DMS114 treated with DMSO at 0.1 percent for 48 hours (cell line): Measurements from ENCODE around the gene GJA1.
"Not testable (repeated sequence)": the region's sequence is repeated elsewhere in the genome, so short reads cannot be mapped to it uniquely, and the experiment has no call there.

Experiments used
- DNase-seq: peaks from one replicate; lab custom pipeline; 2025; ENCODE audit not compliant: unreplicated experiment; lab: John Stamatoyannopoulos, UW

GJA1 gene

DNA sequence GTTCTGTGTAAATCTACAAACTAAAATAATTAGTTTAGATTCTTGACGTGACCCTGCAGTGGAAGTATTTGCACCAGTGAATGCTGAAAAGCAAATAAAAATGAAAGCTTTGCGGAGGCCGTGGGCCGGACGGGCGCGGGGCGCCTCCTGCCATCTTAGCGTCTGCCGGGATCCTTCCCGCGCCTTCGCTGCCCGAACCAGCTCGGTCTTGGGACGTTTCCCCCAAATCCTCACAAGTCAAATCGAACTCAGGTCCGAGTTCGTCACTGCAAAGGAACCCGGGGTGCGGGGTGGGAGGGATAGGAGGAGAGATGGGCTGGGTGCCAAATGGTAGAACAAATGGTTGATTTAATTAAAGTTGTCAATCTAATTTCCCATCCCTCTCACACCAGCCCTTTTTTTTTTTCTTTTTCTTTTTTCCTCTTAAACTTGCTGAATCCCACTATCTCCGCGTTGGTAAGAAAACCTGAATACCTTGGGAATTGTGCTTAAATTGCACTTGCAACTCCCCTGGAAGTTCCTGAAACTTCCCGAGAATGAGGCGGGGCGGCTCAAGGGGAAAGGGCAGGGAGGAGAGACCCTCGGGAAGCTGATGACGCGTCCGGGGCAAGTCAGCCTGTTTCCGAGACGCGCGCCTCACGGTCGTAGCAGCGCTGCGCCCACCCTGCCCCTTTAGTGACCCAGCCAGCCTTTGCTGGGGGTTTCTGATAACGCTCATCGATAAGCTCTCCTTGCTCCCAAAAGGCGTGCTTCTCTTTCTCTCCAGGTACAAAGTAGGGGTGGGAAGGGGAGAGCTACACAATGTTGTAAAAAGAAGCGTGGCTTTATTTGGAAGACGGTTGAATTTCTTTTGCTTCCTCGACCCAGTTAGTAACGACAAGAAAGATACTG lies 1.8 kb downstream of the GJA1 start:
- peak; percentile 47 for DNase-seq

DNA sequence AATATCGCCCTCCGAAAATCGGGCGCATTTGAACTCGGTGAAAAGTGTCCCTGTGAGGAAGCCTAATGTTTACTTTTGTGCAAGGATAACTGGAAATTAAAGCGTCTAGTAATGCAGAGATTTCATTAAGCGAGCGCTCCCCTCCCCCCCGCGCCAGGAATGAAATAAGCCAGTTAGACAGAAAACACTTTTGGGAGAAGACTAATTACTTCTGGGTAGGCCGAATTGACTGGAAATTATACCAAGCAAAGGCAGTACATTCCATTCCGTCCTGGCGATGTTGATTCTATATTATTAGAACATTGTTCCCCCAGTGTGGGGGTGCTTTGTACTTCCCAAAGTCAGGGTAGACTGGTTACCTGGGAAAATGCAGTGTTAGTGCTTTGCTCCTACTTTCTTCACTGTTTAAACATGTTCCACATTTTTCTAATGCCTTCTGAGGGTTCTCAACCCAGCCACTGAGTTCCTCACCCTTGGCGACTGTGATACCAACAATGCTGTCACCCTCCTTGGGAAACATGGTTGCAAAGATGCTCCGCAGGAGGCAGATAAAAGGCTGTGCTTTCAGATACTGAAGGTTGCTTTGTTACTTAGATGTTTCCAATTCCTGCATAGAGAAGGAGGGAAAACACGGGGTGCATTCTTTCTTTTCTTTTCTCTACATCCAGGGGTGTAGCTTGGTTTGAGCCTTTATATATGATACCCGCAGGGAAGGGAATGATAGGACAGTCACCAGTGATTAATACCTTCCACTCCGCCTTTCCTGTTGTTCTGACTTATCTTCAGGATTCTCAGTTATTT lies 2.6 kb downstream of the GJA1 start:
- DNase-seq = peak; percentile 66

DNA sequence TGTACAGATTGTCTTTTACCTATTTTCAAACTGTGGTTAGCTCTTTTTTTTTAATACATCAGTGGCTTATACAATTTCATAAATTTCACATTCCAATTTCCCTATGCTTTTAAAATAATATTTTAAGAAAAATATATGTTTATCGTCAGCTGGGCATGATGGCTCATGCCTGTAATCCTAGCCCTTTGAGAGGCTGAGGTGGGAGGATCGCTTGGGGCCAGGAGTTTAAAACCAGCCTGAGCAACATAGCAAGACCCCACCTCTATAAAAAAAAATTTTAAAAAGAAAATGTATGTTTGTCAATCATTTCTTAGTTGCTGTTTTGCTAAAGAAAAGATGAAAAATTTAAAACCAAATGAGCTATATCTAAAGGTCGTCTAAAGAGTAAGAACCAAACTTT lies 3.4 kb downstream of the GJA1 start:
- DNase-seq = peak; percentile 66

DNA sequence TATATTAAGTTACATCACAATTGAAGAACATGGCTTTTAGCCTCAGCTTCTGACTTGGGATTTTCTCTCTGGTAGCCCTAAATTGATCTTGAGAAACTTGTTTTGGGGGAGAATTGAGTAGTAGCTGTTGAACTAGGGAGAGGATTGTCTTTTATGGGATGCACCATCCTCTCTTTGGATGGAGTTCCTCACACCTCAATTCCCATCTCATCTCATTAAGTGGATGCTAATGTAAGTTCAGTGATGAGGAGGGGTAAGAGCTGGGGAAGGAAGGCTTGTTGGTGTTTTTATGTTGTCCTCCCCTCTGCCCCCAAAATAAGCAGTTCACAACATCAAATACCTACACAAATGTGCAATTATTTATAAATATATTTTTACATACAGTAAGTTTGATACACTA lies 4.0 kb downstream of the GJA1 start:
- peak; percentile 82 for DNase-seq

DNA sequence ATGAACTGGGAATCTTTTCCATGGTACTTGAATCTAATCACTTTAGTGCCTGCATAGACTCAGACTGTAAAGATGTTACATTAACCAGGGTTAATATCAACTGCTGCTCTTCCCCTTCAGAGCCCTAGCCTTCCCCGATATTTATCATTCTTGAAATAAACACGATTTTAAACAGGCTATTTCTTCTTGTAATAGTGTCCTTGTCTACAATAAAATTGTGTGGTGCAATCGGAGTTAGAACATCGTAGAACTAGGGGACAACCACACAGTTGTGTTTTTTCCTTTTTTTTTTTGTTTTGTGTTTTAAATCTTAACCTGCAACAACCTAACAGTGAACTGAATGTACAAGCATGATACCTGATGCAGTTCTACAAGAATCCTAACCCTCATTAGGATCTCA lies 4.5 kb downstream of the GJA1 start:
- DNase-seq = peak; percentile 82

DNA sequence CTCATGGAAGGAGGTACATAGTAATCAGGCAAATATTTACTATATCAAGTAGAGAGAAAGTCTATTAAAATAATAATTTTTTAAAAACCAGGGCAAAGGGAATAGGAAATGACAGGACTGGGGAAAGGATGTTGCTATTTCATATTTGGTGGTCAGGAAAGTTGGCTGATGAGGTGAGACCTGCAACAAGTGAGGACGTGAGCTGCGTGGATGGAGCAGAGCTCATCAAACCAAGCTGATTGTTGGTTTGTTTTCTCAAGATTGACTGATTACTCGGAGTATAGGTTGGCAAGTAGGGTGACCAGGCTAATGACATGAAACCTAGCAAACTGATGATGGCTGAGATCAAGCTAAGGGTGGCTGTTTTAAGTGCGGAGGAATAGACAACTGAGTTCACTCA lies 6.0 kb downstream of the GJA1 start:
- no peak for DNase-seq

DNA sequence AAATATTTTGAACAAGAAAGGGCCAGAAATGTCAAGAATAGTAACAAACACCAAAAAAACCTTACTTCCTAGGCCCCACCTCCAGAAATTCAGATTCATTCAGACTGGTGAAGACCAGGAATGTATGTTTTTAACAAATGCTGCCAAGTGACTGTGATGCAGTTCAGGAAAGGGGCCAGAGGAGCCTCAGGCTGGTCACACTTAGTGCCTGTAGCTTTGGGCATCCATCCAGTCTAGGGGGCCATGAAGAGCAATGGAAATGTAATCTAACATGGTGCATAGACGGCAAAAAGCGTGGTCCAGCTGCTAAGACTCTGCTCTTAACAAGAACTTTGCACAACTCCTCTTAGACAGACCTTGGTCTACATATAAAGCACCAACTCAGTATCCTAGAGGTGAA lies 7.1 kb downstream of the GJA1 start:
- no peak for DNase-seq

DNA sequence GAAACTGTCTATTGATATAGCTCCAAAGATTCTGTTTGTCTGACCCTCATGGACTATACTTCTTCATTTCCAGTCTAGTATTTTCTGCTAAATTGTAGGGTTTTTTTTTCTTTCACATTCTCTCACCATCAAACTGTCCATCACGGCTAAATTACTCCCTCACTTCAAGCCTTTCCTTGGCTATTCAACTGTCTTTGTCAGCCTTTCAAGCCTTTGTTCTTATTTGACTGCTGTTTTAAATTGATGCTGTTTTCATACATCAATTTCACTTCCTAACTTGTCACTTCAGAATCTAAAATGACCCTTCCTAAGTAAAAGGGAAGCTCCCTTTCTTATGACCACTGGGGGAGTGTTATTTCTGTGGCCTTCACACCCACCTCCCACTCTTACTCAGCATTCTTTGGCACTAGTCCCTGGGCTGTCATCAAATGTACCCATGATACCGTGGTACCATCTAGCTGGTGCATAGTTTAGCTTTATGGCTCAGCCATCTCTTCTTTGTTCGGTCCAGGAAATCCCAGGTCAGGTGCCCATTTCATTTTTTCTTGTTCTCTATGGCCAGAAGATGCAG lies 8.6 kb downstream of the GJA1 start:
- DNase-seq = no peak

DNA sequence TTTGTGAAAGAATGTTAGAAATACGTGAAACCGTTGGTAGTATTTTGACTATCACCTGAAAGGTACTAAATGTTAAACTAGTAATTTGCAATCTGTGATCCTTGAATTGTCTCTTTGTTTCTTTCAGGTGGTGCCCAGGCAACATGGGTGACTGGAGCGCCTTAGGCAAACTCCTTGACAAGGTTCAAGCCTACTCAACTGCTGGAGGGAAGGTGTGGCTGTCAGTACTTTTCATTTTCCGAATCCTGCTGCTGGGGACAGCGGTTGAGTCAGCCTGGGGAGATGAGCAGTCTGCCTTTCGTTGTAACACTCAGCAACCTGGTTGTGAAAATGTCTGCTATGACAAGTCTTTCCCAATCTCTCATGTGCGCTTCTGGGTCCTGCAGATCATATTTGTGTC lies 11.3 kb downstream of the GJA1 start:
- DNase-seq = not testable (repeated sequence)

DNA sequence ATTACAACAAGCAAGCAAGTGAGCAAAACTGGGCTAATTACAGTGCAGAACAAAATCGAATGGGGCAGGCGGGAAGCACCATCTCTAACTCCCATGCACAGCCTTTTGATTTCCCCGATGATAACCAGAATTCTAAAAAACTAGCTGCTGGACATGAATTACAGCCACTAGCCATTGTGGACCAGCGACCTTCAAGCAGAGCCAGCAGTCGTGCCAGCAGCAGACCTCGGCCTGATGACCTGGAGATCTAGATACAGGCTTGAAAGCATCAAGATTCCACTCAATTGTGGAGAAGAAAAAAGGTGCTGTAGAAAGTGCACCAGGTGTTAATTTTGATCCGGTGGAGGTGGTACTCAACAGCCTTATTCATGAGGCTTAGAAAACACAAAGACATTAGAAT lies 12.3 kb downstream of the GJA1 start:
- DNase-seq = not testable (repeated sequence)

DNA sequence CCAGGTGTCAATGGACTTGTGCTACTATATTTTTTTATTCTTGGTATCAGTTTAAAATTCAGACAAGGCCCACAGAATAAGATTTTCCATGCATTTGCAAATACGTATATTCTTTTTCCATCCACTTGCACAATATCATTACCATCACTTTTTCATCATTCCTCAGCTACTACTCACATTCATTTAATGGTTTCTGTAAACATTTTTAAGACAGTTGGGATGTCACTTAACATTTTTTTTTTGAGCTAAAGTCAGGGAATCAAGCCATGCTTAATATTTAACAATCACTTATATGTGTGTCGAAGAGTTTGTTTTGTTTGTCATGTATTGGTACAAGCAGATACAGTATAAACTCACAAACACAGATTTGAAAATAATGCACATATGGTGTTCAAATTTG lies 13.1 kb downstream of the GJA1 start:
- DNase-seq = not testable (repeated sequence)

DNA sequence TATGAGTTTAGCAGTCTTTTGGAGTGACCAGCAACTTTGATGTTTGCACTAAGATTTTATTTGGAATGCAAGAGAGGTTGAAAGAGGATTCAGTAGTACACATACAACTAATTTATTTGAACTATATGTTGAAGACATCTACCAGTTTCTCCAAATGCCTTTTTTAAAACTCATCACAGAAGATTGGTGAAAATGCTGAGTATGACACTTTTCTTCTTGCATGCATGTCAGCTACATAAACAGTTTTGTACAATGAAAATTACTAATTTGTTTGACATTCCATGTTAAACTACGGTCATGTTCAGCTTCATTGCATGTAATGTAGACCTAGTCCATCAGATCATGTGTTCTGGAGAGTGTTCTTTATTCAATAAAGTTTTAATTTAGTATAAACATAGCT lies 13.9 kb downstream of the GJA1 start:
- DNase-seq = peak; percentile 59

DNA sequence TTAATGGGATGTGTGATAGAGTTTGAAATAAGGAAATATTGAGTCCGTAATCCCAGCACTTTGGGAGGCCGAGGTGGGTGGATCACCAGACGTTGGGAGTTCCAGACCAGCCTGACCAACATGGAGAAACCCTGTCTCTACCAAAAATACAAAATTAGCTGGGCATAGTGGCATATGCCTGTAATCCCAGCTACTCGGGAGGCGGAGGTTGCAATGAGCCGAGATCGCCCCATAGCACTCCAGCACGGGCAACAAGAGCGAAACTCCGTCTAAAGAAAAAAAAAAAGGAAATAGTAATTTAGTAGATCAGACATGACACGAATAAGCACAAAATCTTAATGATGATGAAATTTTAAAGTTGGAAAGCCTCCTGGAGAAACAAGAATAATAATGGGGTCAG lies 14.8 kb downstream of the GJA1 start:
- peak; percentile 81 for DNase-seq

DNA sequence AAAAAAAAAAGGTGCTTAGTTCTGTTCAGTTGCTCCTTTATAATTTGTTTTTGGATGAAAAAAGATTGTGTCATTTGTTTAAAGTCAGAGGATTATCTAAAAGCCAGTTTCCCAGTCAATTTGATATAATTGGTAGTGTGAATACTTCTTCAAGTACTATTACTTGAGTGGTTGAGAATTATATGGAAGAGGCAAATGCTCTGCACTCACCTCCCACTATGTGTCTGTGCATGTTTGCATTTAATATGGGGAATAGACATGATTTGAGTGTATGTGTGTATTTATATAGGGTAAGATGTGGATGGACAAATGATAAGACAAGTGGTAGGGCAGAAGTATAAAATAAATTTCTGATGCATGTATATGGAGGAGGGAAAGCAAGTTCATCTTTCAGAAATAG lies 15.8 kb downstream of the GJA1 start:
- peak; percentile 68 for DNase-seq

DNA sequence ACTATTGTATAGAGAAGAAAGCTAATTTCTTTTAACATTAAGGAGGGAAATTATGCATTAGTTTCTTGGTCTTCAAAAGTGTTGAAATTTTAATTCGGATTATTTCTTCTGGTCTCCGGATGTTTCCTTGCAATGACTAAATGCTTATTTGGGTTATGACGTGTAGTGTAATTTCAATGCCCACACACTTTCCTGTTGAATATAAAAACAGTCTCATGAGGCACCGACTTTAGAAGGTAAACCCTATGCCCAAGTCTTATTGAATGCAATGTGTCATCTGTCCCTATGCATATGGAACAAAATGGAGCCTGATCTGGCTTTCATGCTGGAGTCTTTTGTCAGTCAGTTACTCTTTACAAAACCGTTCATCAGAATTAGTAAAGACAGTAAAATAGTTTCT lies 17.7 kb downstream of the GJA1 start:
- DNase-seq = no peak

DNA sequence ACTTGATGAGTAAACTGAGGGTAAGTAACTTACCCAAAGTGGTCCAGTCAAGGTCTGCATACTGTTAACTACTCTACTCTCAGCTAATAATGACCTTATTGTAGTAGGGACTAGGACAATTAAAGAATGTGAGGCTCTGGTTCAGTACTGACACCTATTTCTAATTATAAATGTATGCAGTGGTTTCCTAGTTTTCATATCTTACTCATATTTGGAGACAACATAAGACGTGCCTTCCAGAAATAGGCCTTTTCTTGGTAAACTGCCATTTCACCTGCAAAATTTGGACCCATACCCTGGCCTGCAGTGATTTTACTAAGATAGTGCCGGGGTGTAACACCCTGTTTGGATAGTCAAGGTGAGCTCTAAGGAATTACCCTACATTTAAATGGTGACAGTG lies 24.7 kb downstream of the GJA1 start:
- DNase-seq = no peak

DNA sequence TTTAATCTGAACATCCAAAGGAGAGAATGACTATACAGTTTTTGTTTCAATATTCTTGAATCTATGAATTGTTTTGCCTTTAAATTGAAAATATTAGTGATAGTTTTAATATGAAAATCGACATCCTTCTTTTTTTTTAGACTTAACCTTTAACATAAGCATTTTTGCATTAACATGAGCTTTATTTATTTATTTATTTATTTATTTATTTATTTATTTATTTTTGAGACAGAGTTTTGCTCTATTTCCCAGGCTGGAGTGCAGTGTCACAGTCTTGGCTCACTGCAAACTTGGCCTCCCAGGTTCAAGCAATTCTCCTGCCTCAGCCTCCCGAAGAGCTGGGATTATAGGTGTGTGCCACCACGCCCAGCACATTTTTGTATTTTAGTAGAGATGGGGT lies 27.6 kb downstream of the GJA1 start:
- no peak for DNase-seq

DNA sequence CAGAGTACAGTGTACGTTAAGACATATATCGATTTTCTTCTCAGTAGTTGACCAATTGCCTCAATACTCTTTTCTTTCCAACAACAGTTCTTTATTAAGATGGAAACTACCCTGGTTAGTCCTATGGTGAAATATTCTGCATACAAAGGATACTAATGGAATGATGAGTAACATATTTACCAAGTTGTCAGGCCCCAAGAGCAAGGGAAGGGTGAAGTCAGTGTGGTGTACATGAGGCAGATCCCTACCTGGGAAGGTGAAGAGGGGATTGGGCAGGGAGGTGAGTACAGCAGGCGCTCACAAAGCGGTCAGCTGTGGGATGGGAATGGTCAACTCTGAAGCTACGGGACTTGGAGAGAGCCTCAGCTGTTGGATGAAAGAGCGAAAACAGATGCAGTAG lies 29.7 kb downstream of the GJA1 start:
- DNase-seq = no peak

DNA sequence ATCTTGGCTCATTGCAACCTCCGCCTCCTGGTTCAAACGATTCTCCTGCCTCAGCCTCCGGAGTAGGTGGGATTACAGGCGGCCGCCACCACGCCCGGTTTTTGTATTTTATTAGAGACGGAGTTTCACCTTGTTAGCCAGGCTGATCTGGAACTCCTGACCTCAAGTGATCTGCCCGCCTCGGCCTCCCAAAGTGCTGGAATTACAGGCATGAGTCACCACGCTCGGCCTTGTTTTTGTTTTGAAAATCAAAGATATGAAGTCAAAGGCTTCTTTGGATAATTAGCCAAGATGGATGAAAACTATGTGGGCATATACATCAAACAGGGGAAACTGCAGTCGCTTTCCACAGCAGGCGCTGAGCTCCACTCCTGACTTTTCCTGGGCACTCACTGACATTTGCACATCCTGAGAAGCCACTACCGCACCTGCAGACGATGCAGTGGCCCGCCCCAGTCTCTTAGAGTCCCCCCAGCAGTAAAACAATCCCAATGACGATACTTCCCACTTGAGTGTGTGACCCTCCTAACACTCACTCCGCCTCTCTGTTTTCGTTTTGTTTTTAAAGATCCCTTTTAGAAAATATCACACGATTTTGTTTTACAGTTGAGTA lies 44.1 kb downstream of the GJA1 start:
- DNase-seq = no peak

DNA sequence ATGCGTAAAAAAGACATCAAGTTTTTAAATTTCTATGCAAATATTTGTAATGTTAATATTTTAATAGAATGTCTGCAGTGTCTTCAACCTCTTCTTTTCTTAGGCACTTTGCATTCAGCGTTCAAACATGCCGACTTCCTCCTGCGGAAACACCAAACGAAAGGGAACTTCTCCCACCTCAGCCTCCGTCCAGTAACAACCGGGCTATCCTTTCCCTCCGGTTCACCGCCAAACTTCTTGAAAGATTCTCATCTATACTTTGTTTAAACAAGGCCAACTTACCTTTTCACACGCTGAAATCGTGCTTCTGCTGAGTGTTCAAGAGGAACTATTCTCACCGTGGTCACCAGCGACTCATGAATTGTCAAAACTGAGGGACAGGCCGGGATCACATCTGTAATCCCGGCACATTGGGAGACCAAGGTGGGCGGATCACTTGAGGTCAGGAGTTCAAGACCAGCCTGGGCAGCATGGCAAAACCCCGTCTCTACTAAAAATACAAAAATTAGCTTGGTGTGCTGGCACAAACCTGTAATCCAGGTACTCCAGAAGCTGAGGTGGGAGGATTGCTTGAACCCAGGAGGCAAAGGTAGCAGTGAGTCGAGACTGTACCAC lies 44.8 kb downstream of the GJA1 start:
- no peak for DNase-seq
